HG03460 (cell line): ENCODE results near the gene TXNDC11.

Source experiments
- ATAC-seq: cut with Tn5 transposase; IDR thresholded peaks from one replicate; pipeline ENCODE4 v1.9.1; 2021; ENCODE audit not compliant: unreplicated experiment

Gene TXNDC11

GRCh38 chr16:11721781-11722467 lies 20.7 kb downstream of the TXNDC11 start:
- ATAC-seq: no peak

- no peak for ATAC-seq
Observed at GRCh38 chr16:11719762-11720161, 22.9 kb downstream of the TXNDC11 start.

- ATAC-seq: no peak
Observed at GRCh38 chr16:11719171-11719570, 23.5 kb downstream of the TXNDC11 start.

- no peak for ATAC-seq
Observed at GRCh38 chr16:11717811-11718210, 24.8 kb downstream of the TXNDC11 start.

GRCh38 chr16:11716336-11716735 lies 26.3 kb downstream of the TXNDC11 start:
- no peak for ATAC-seq

- ATAC-seq: no peak
Observed at GRCh38 chr16:11715246-11715947, 27.3 kb downstream of the TXNDC11 start.

- ATAC-seq: no peak
Observed at GRCh38 chr16:11712122-11712521, 30.5 kb downstream of the TXNDC11 start.

- ATAC-seq: no peak
Observed at GRCh38 chr16:11711662-11712061, 31.0 kb downstream of the TXNDC11 start.

- no peak for ATAC-seq
Observed at GRCh38 chr16:11708421-11708820, 34.2 kb downstream of the TXNDC11 start.

GRCh38 chr16:11707679-11708197 lies 34.9 kb downstream of the TXNDC11 start:
- ATAC-seq: no peak

GRCh38 chr16:11706180-11706742 lies 36.4 kb downstream of the TXNDC11 start:
- ATAC-seq: peak; percentile 80

- no peak for ATAC-seq
Observed at GRCh38 chr16:11705311-11706025, 37.2 kb downstream of the TXNDC11 start.

- ATAC-seq: no peak
Observed at GRCh38 chr16:11700264-11701029, 42.2 kb downstream of the TXNDC11 start.

- no peak for ATAC-seq
Observed at GRCh38 chr16:11699234-11699894, 43.3 kb downstream of the TXNDC11 start.

- ATAC-seq: no peak
Observed at GRCh38 chr16:11698271-11698689, 44.4 kb downstream of the TXNDC11 start.

- no peak for ATAC-seq
Observed at GRCh38 chr16:11697319-11697718, 45.3 kb downstream of the TXNDC11 start.

- no peak for ATAC-seq
Observed at GRCh38 chr16:11696266-11697012, 46.2 kb downstream of the TXNDC11 start.

GRCh38 chr16:11692651-11693050 lies 50.0 kb downstream of the TXNDC11 start:
- ATAC-seq: no peak

- no peak for ATAC-seq
Observed at GRCh38 chr16:11692171-11692570, 50.5 kb downstream of the TXNDC11 start.
